GM19025 (cell line): ENCODE results near the gene SEMA6D.
"Not testable (repeated sequence)": the region's sequence is repeated elsewhere in the genome, so short reads cannot be mapped to it uniquely, and the experiment has no call there.

Source experiments
- ATAC-seq: cut with Tn5 transposase; IDR thresholded peaks from one replicate; pipeline ENCODE4 v1.9.1; 2021; ENCODE audit warnings: mild to moderate bottlenecking, low read depth, moderate library complexity; ENCODE audit not compliant: unreplicated experiment

SEMA6D gene

DNA sequence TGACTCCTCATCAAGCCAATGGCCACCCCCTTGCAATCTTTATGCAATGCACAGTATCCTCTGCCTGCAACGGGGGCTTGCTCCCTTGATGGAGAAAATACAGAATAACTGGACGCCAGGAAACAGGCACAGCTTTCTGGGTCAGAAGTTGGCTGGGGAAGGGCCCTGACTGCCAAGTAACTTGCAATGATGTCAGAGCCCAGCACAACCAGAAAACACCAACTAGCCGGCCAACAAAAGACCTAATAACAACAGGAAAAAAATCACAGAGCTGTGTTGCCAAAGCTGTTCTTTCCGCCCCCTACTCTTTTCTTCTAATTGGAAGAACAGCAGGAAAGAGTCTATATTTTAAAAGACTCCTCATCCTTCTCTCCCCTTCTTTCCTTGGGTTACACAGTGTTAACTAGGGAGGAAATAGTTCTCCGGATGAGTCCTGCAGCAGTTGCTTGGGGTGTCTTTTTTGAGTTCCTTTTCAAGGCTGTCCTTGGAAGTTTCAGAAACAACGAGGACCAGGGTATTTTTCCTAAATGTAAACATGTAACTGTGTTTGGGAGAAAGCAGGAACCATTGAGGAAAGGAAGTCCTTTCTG, 1.4 kb upstream of the SEMA6D start:
- no peak for ATAC-seq

DNA sequence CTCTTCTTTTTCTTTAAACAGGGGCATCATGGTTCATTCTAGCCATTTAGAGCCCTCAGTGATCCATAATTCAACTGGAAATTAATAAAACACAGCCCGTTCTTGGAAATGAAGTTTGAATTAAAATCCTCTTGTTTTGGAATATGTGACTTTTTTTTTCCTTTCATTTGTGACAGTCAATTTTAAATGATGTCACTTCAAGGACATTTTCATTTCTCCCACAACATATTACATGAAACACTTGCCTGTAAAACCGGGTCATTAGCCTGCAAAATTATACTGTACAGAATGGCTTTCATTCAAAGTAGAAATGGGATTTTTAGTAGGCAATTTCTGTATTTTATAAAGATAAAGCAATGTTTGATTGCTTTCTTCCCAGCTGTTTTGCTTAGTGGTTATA, 789 bp upstream of the SEMA6D start:
- ATAC-seq: no peak

DNA sequence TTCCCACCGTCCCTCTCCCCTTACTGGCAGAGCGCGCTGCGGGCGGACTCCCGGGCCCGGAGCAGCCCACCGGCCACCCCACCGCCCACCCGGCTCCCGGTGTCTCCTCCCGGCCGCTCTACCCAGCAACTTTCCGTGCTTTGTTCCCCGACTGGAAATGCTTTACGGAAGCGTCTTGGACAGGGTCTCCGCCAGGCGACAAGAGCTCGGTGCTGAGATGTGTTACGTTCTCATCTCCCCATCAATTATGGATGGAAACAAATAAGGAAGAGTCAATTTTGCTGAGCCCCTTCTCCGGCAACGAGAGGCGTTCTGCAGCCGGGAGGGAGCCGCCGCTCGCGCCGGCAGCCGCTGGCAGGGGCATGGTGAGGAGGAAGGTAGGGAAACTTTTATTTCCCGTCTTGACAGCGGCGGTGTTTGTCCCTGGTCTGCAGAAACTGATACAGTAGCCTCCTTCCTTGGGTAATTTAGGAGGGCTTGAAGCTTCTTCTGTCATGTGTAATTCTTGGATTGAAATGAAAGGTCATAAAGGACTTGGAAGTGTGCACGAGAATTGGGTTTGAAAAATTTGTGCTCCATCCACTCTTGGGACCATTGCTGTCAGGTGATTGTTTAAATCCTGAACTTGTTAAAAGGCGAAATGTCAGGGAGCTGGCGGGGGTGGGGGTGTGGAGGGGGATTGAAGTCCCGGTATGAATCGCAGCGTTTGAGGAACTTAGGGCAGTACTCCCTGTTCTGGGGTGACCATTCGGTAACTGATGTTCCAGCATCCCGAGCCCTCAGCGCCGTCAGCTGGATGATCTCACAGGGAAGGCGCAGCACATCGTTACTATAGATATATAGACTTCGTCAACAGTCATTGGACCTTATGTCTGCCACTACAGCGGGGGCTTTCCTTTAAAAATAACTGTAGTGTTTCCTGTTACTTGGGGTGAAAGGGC, 1.5 kb downstream of the SEMA6D start:
- ATAC-seq: no peak

GRCh38 chr15:47719730-47720129, 2.4 kb downstream of the SEMA6D start:
- ATAC-seq: no peak

DNA sequence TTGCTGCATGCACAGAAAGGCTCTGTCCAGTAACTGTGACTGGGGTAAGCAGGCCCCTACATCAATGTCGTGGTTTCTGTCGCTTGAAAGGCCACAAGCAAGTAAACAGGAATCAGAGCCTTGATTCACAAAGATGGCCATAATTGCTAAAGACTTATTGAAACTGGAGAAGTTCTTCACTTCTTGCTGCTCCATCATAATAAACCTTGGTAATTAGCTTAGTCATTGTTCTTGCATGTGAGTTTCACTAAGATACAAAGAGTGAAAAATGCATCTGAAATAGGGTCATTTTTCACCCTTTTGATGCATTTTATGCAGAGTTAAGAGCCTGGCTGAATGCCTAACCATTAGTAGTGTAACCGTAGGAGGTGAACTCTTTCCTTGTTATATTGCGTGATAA, 3.2 kb downstream of the SEMA6D start:
- no peak for ATAC-seq

DNA sequence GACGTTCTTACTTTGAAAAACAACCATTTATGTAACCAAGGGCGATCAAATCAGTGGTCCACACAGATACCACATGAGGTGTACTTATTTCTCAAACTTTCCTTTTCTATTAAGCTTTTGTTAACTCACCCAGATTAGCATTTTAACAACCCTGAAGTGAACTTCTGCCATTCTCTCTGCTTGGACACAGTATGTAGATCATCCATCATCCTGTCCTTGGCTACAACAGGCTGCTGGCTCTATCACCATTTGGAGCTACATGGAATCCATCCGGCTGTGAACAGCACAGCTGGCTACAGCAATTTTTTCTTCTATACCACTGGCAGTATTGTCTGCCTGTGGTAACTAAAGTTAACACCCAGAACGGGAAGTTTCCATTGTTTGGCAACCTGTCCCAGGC, 4.4 kb downstream of the SEMA6D start:
- ATAC-seq: no peak

GRCh38 chr15:47724346-47724745, 7.0 kb downstream of the SEMA6D start:
- ATAC-seq: no peak

- ATAC-seq: no peak
These were observed 7.7 kb downstream of the SEMA6D start for GRCh38 chr15:47725051-47725450.

GRCh38 chr15:47725906-47726305, 8.6 kb downstream of the SEMA6D start:
- ATAC-seq: no peak

DNA sequence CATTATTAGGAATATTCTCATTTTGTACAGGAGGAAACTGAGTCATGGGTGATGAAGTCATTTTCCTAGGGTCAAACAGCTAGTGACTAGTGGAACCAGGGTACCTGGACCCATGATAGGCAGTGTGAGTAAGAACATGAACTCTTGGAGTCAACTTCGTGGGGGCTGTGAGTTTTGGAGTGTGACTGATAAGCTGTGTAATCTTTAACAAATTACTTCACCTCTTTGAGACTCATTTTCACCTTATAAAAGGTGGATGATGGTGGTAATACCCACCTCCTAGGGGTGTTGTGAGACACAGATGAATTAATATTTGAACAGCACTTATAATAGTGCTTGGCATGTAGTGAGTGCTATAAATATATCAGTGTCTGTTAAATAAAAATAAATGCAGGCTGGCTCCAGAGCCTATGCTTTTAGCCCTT, 9.1 kb downstream of the SEMA6D start:
- no peak for ATAC-seq

DNA sequence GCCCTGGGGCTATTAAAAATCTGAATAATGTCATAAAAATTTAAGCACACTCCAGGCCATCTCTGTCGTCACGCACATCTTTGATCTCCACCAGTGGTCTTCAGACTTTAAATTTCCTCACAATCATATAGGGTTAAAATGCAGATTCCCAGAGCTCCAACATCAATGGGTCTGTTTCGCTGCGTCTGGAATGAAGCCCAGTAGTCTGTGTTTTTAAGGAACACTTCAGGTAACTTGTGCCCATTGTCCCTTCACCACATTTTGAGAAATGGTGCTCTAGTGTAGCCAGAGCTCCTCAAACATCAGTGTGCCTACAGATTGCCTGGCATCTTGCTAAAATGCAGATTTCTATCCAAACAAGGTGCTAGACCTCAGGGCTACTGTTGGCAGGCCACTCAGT, 9.8 kb downstream of the SEMA6D start:
- ATAC-seq: no peak

DNA sequence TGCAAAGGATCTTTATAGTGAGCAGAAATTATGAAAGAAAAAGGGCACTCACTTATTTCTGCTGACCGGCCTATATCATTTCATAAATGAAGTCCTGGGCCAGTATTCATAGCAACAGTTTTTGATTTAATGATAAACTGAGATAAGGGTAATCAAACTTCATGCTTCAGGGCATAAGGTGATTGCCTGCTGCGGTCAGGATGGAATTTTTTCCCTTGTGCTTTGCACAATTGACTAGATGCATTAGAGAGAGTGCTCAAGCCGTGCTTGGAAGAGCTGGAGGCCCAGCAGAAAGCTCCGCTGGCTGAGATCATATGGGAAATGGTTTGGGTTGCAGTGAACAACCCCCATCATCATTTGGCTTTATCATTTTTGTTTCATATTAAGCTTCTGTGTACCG, 10.4 kb downstream of the SEMA6D start:
- ATAC-seq: no peak

GRCh38 chr15:47728426-47728825, 11.1 kb downstream of the SEMA6D start:
- ATAC-seq: no peak

DNA sequence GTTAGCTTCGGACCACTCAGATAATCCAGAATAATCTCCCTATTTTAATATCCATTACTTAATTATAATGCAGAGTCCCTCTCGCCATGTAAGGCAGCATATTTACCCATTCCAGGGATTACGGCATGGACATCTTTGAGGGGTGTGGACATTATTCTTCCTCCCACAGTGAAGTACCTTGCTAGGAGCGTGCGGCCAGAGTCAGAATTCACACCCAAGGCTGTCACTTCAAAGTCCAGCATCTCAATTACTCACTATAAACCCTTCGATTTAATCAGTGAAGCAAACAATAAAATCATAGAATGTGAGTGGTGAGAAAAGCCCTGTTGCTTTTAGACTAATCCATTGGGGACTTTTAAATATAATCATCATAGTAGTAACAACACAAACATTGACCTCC, 11.6 kb downstream of the SEMA6D start:
- ATAC-seq: no peak

- no peak for ATAC-seq
These were observed 13.9 kb downstream of the SEMA6D start for GRCh38 chr15:47731230-47731629.

DNA sequence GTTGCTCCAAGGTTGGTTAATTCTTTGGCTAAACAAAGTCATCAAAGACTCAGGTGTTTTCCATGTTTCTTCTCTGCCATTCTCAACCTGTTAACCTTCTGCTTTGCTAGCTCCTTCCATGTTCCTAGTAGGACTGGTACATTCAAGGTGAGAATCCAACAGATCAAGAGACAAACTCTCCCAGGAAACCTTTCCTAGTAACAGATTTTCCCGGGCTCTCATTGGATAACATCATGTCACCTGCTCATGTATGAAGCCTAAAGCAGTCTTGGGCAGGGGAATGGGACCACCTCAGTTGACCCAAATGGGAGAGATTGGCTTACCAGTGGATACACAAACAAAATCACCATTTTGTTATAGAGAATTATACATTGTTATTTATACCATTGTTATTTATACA, 14.9 kb downstream of the SEMA6D start:
- no peak for ATAC-seq

DNA sequence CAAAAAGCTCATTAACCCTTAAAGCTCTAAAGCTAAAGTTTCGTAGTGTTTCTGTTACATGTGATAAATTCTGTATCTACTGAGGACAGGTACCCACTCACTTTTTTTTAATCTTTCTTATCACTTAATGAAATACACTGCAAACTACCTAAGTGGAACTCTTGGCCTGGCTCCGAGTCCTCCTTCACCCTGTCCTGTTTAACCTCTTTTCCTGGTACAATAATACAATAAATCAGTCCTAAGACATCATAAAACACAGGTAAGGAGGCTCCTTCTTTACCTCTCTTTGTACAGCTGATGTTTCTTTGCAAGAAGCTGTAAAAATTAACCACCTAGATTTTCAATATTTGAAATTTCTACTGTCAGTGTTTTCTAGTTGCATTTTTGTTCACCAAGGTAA, 15.8 kb downstream of the SEMA6D start:
- ATAC-seq: no peak

DNA sequence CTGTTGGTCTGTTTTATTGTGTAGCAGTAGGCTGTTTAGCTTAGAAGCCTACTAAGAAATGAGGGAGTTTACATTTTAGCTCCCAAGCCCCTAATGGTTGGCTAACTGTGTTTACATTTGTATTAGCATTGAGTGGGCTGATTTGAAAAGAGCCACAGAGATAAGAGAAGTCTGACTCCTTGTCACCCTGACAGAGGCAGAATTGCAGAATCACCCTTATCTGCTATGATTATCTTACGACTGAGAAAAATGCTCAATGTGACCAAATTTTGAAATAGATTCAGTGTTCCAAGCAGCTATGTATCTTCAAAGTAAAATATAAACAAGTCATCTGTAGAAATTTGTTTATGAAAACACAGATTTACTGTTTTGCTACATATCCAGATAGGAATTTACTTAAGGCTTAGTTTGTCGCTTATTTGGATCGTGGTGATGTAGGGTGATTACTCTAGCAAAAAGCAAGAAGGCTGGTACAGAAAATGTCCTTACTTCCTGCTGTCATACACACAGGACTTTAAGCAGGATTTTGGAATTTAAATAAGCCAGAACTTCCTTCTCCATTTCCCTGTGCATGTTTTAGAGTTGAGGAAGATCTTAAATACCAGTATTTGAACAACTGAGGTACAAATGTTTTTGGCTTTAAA, 19.0 kb downstream of the SEMA6D start:
- ATAC-seq: no peak

- ATAC-seq: no peak
These were observed 20.2 kb downstream of the SEMA6D start for GRCh38 chr15:47737477-47737876.

DNA sequence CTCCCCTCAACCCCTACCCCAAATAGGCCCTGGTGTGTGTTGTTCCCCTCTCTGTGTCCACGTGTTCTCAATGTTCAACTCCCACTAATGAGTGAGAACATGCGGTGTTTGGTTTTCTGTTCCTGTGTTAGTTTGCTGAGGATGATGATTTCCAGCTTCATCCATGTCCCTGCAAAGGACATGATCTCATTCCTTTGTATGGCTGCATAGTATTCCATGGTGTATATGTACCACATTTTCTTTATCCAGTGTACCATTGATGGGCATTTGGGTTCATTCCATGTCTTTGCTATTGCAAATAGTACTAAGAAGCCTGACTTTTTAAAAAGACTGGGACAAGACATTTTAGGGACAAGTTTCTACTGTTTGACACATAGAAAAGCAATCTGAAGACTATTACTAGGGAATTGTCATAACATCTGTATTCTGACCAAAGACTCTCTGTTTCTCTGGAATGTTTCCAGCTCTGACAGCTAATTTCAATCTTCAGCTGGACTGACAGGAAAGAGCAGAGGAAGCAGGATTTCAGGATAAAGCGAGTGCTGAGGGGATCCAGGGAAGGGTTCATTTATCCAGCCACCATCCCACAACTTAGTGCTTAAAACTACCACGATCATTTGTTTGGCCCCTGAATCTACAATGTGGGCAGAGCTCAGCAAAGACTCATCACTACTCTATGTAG, 21.0 kb downstream of the SEMA6D start:
- ATAC-seq: not testable (repeated sequence)

- ATAC-seq: no peak
These were observed 23.8 kb downstream of the SEMA6D start for GRCh38 chr15:47741082-47741481.
